ENCODE results near the gene LRSAM1. TPM values are rescaled to one million over a fixed set of nuclear protein-coding genes. Genes with fewer than 3 reads are reported as not detected.

Gene LRSAM1
- total and polyA plus RNA-seq, 11 donors = 21.9 to 42.2 (median 31.6) TPM

GRCh38 chr9:127503379-127503921, 52.1 kb downstream of the LRSAM1 start:
- intact Hi-C loops (cut with DNase I) = loop anchor here (5.0 to 10.0 kb wide), 8 partner anchors 34 to 421 kb away; partner anchors contain the start of gene TOR2A (in 1 of the 10)
- Histone ChIP-seq H3K4me1 (no peaks in the 10 kb centered on the region), H3K27ac (no peak overlapping the region), H3K4me3 (no peak overlapping the region), H3K9me3 (no peaks in the 10 kb centered on the region), H3K27me3 (no peaks in the 10 kb centered on the region), H3K36me3 (peaks cover 0 to 76% (median 60%) of the 10 kb centered on the region in 9 donors)
- no peak for TF ChIP-seq POLR2A (IDR thresholded peaks at IDR 0.05)
- no peak for TF ChIP-seq CTCF (IDR thresholded peaks at IDR 0.05)
- ATAC-seq = peak in 1 of 4 donors; percentile 1
- WGBS, 4 donors = 89 to 92% (median 91%) methylated on average over 15 to 20 of the region's 20 CpGs
- DNase-seq = peak in 1 of 5 donors; percentile 57

GRCh38 chr9:127503947-127504886, 52.9 kb downstream of the LRSAM1 start:
- H3K4me1 ChIP-seq = peaks cover 0 to 4% (median 1%) of the 10 kb centered on the region in 12 donors
- ATAC-seq (peak; percentile 75 to 86 (median 79)), DNase-seq (peak; percentile 82 to 91 (median 88))
- TF ChIP-seq POLR2A (IDR thresholded peaks at IDR 0.05) (peak in 1 of 2 donors; percentile 15), CTCF (IDR thresholded peaks at IDR 0.05) (peak; percentile 84 to 94 (median 90))
- peaks cover 0 to 82% (median 66%) of the 10 kb centered on the region in 9 donors for H3K36me3 ChIP-seq
- intact Hi-C loops (cut with DNase I) = loop anchor here (1.0 to 10.0 kb wide), 11 partner anchors 33 to 421 kb away; partner anchors contain the start of gene TOR2A (in 1 of the 10)
- H3K27me3 ChIP-seq = no peaks in the 10 kb centered on the region
- no peaks in the 10 kb centered on the region for H3K9me3 ChIP-seq
- WGBS, 4 donors = 41 to 58% (median 55%) methylated on average over 17 to 25 of the region's 25 CpGs
- H3K27ac ChIP-seq = peak overlapping the region in 3 of 12 donors; percentile 17 to 24 (median 19)
- H3K4me3 ChIP-seq = no peak overlapping the region

- no peak for TF ChIP-seq POLR2A (IDR thresholded peaks at IDR 0.05)
- TF ChIP-seq CTCF (IDR thresholded peaks at IDR 0.05) = no peak
- peaks cover 0 to 84% (median 66%) of the 10 kb centered on the region in 9 donors for H3K36me3 ChIP-seq
- ATAC-seq = no peak
- H3K9me3 ChIP-seq = no peaks in the 10 kb centered on the region
- peak in 1 of 5 donors; percentile 44 for DNase-seq
- no peak overlapping the region for H3K27ac ChIP-seq
- WGBS, 4 donors = 91 to 97% (median 93%) methylated on average over 3 to 8 of the region's 8 CpGs
- no peaks in the 10 kb centered on the region for H3K27me3 ChIP-seq
- H3K4me1 ChIP-seq = peaks cover 0 to 10% (median 7%) of the 10 kb centered on the region in 12 donors
- intact Hi-C loops (cut with DNase I) = loop anchor here (1.0 to 10.0 kb wide), 12 partner anchors 32 to 420 kb away; partner anchors contain the start of gene TOR2A (in 1 of the 10)
- no peak overlapping the region for H3K4me3 ChIP-seq
These were observed 53.6 kb downstream of the LRSAM1 start for GRCh38 chr9:127504887-127505251.
